GM23248 (cell line): Measurements from ENCODE around the gene TXNL4A. TPM values are rescaled to one million over a fixed set of nuclear protein-coding genes. Genes with fewer than 3 reads are reported as not detected.
A peak's percentile ranks its signal among the peaks of the same experiment; 100 is the strongest.
"Not testable (repeated sequence)": the region's sequence is repeated elsewhere in the genome, so short reads cannot be mapped to it uniquely, and the experiment has no call there.

ENCODE experiments used
- DNase-seq: peaks from one replicate; pipeline ENCODE4 v3.0.0-alpha.2; 2015
- H2AFZ ChIP-seq: fragments of 200-600 bp; sonication (generic); 2 replicates; pipeline ENCODE4 v1.6.1; 2016; ENCODE audit warnings: antibody characterized with exemption
- H3F3A ChIP-seq: fragments of 200-600 bp; sonication (generic); 2 replicates; pipeline ENCODE4 v1.6.1; 2016; ENCODE audit warnings: mild to moderate bottlenecking, antibody characterized with exemption, mixed run types; ENCODE audit not compliant: insufficient read depth
- H3K27ac ChIP-seq: fragments of 200-600 bp; sonication (generic); 2 replicates; pipeline ENCODE4 v1.5.1; 2016; ENCODE audit warnings: mild to moderate bottlenecking
- H3K27me3 ChIP-seq: fragments of 200-600 bp; sonication (generic); replicated peaks from 2 replicates; pipeline ENCODE4 v1.6.1; 2016; ENCODE audit warnings: mild to moderate bottlenecking; ENCODE audit not compliant: insufficient read depth
- H3K36me3 ChIP-seq: fragments of 200-600 bp; sonication (generic); 2 replicates; pipeline ENCODE4 v1.6.1; 2016; ENCODE audit warnings: low read depth, mild to moderate bottlenecking
- H3K4me1 ChIP-seq: fragments of 200-600 bp; sonication (generic); 2 replicates; pipeline ENCODE4 v1.6.1; 2016; ENCODE audit warnings: mild to moderate bottlenecking; ENCODE audit not compliant: insufficient read depth
- H3K4me2 ChIP-seq: fragments of 200-600 bp; sonication (generic); one replicate; pipeline ENCODE4 v1.6.1; 2016; ENCODE audit warnings: mild to moderate bottlenecking; ENCODE audit not compliant: unreplicated experiment
- H3K4me3 ChIP-seq: fragments of 200-600 bp; sonication (generic); 2 replicates; pipeline ENCODE4 v1.5.1; 2016; ENCODE audit warnings: mild to moderate bottlenecking
- H3K79me2 ChIP-seq: fragments of 200-600 bp; sonication (generic); 2 replicates; pipeline ENCODE4 v1.6.1; 2016; ENCODE audit warnings: mild to moderate bottlenecking; ENCODE audit not compliant: insufficient read depth
- H3K9ac ChIP-seq: fragments of 200-600 bp; sonication (generic); 2 replicates; pipeline ENCODE4 v1.6.1; 2016; ENCODE audit warnings: mild to moderate bottlenecking
- H3K9me2 ChIP-seq: fragments of 200-600 bp; sonication (generic); 2 replicates; pipeline ENCODE4 v1.6.1; 2016; ENCODE audit warnings: mixed run types, mild to moderate bottlenecking, moderate library complexity; ENCODE audit not compliant: insufficient read depth
- H3K9me3 ChIP-seq: fragments of 200-600 bp; sonication (generic); one replicate; pipeline ENCODE4 v1.6.1; 2017; ENCODE audit warnings: low read depth
- H4K20me1 ChIP-seq: fragments of 200-600 bp; sonication (generic); 2 replicates; pipeline ENCODE4 v1.6.0; 2016; ENCODE audit not compliant: insufficient read depth
- EZH2 ChIP-seq: fragments of 200-600 bp; sonication (generic); IDR thresholded peaks from 2 replicates; pipeline ENCODE4 v1.6.1; 2018; ENCODE audit warnings: antibody characterized with exemption, mild to moderate bottlenecking; ENCODE audit not compliant: insufficient read depth, poor library complexity, severe bottlenecking
- EZH2phosphoT487 ChIP-seq: fragments of 200-600 bp; sonication (generic); IDR thresholded peaks from 2 replicates; pipeline ENCODE4 v1.6.1; 2018; ENCODE audit warnings: antibody characterized with exemption, moderate library complexity, mild to moderate bottlenecking, low read depth; ENCODE audit not compliant: insufficient read depth
- WGBS, 2 experiments: methylation state at CpG; one replicate each; pipeline ENCODE4 v1.1.6; 2015 to 2017; ENCODE audit warnings: low lambda C conversion rate in 2 of 2, low coverage in 1 of 2; ENCODE audit errors: missing lambda C conversion rate in 2 of 2; 5-methylcytosine and 5-hydroxymethylcytosine counted together
- in situ Hi-C: fragments of 300-500 bp; cut with MboI; formaldehyde crosslinking; loops from 2 replicates; pipeline ENCODE4 v1.15.0; 2020
- polyA plus RNA-seq: library from polyadenylated mRNA; unstranded; fragments of >200 nt; fragmentation: Nextera tagmentation; extraction: Ambion mirVana; gene quantifications from 2 replicates; pipeline ENCODE4 v1.2.1, GENCODE V29; 2016
- total RNA-seq: library from RNA; depleted of rRNA; stranded (reverse); fragments of >200 nt; shearing (Covaris generic); gene quantifications from 2 replicates; pipeline ENCODE4 v1.2.3, GENCODE V29; 2014

TXNL4A gene
- total and polyA plus RNA-seq, 2 experiments from 2014 or later = 17.4 to 192 TPM

- in situ Hi-C loops = no loop called here
- no peak overlapping the region for H3K4me3 ChIP-seq
- no peaks in the 10 kb centered on the region for H3K36me3 ChIP-seq
- 0 out of 2 replicates have a peak overlapping the region, but pooled peaks have one; percentile 30 for H2AFZ ChIP-seq
- peaks cover 28% of the 10 kb centered on the region for H3K4me1 ChIP-seq
- H3K4me2 ChIP-seq = peak overlapping the region; percentile 15
- no peaks in the 10 kb centered on the region for H3K9me2 ChIP-seq
- TF ChIP-seq EZH2 (no peak), EZH2phosphoT487 (no peak)
- H3K9ac ChIP-seq = peak overlapping the region; percentile 10; the same call in 1 of the 2 replicates
- no peaks in the 10 kb centered on the region for H4K20me1 ChIP-seq
- peaks cover 16% of the 10 kb centered on the region for H3F3A ChIP-seq
- H3K9me3 ChIP-seq = no peaks in the 10 kb centered on the region
- 91 to 93% methylated on average over 30 of the region's 30 CpGs for WGBS, 2 experiments
- H3K27ac ChIP-seq = peak overlapping the region; percentile 69; the same call in 1 of the 2 replicates
- H3K27me3 ChIP-seq = no peaks in the 10 kb centered on the region
- DNase-seq = no peak
- H3K79me2 ChIP-seq = 0 out of 2 replicates have a peak, but pooled peaks cover 9% of the 10 kb centered on the region
These were observed 25.3 kb downstream of the TXNL4A start for GRCh38 chr18:79962835-79963657.

- peak overlapping the region; percentile 15 for H3K4me2 ChIP-seq
These were observed 26.1 kb downstream of the TXNL4A start for GRCh38 chr18:79962311-79962710.

GRCh38 chr18:79961527-79962291 is 26.7 kb downstream of the TXNL4A start:
- in situ Hi-C loops = no loop called here
- Histone ChIP-seq H3K4me1 (peaks cover 28% of the 10 kb centered on the region), H3K79me2 (0 out of 2 replicates have a peak, but pooled peaks cover 9% of the 10 kb centered on the region), H3F3A (peaks cover 16% of the 10 kb centered on the region), H3K9me2 (no peaks in the 10 kb centered on the region), H2AFZ (peak overlapping the region; percentile 30), H3K36me3 (no peaks in the 10 kb centered on the region), H3K4me2 (peak overlapping the region; percentile 15), H3K9me3 (no peaks in the 10 kb centered on the region), H4K20me1 (no peaks in the 10 kb centered on the region), H3K9ac (peak overlapping the region; percentile 10; the same call in 1 of the 2 replicates), H3K4me3 (no peak overlapping the region), H3K27me3 (no peaks in the 10 kb centered on the region), H3K27ac (peak overlapping the region; percentile 69)
- peak; percentile 68 for DNase-seq
- 47 to 52% methylated on average over 29 of the region's 29 CpGs for WGBS, 2 experiments
- TF ChIP-seq EZH2 = no peak
- TF ChIP-seq EZH2phosphoT487 = no peak

More at GRCh38 chr18:79962311-79962710, 26.1 kb downstream of the TXNL4A start:
- Histone ChIP-seq H3K27ac (peak overlapping the region; percentile 69), H3K9me3 (no peaks in the 10 kb centered on the region), H3K36me3 (no peaks in the 10 kb centered on the region), H2AFZ (peak overlapping the region; percentile 30), H3K27me3 (no peaks in the 10 kb centered on the region), H3K9me2 (no peaks in the 10 kb centered on the region), H4K20me1 (no peaks in the 10 kb centered on the region), H3K4me3 (no peak overlapping the region), H3K9ac (peak overlapping the region; percentile 10; the same call in 1 of the 2 replicates), H3K4me1 (peaks cover 28% of the 10 kb centered on the region), H3F3A (peaks cover 16% of the 10 kb centered on the region), H3K79me2 (0 out of 2 replicates have a peak, but pooled peaks cover 9% of the 10 kb centered on the region)
- no peak for TF ChIP-seq EZH2
- no peak for TF ChIP-seq EZH2phosphoT487
- 34 to 38% methylated on average over 10 of the region's 10 CpGs for WGBS, 2 experiments
- in situ Hi-C loops = no loop called here
- peak; percentile 84 for DNase-seq

GRCh38 chr18:79960921-79961526 is 27.3 kb downstream of the TXNL4A start:
- no peak overlapping the region for H3K4me2 ChIP-seq
- in situ Hi-C loops = no loop called here
- no peak for DNase-seq

GRCh38 chr18:79960161-79960801 is 28.1 kb downstream of the TXNL4A start:
- H3F3A ChIP-seq, in situ Hi-C loops, H3K36me3 ChIP-seq, H3K9me3 ChIP-seq, H3K4me2 ChIP-seq, H3K9ac ChIP-seq, H3K27ac ChIP-seq, H4K20me1 ChIP-seq, H3K9me2 ChIP-seq, H3K4me3 ChIP-seq, H3K79me2 ChIP-seq, H3K27me3 ChIP-seq: not testable (repeated sequence)
- DNase-seq = peak; percentile 47
- WGBS, 2 experiments = 18 to 21% methylated on average over 12 of the region's 12 CpGs
- peak overlapping the region; percentile 21; the same call in 1 of the 2 replicates for H2AFZ ChIP-seq
- peaks cover 24% of the 10 kb centered on the region for H3K4me1 ChIP-seq

More at GRCh38 chr18:79960921-79961526, 27.3 kb downstream of the TXNL4A start:
- no peak for TF ChIP-seq EZH2
- TF ChIP-seq EZH2phosphoT487 = no peak
- H4K20me1 ChIP-seq = no peaks in the 10 kb centered on the region
- no peaks in the 10 kb centered on the region for H3K9me3 ChIP-seq
- no peak overlapping the region for H3K9ac ChIP-seq
- H3K79me2 ChIP-seq = 0 out of 2 replicates have a peak, but pooled peaks cover 2% of the 10 kb centered on the region
- H3K9me2 ChIP-seq = no peaks in the 10 kb centered on the region
- peaks cover 28% of the 10 kb centered on the region for H3K4me1 ChIP-seq
- peaks cover 10% of the 10 kb centered on the region for H3F3A ChIP-seq
- WGBS, 2 experiments = 89 to 92% methylated on average over 16 of the region's 16 CpGs
- H3K27me3 ChIP-seq = no peaks in the 10 kb centered on the region
- H3K4me3 ChIP-seq = no peak overlapping the region
- no peaks in the 10 kb centered on the region for H3K36me3 ChIP-seq
- H2AFZ ChIP-seq = no peak overlapping the region
- H3K27ac ChIP-seq = no peak overlapping the region
